K562 (cell line): Measurements from ENCODE around the gene GMPR. TPM values are rescaled to one million over a fixed set of nuclear protein-coding genes. Genes with fewer than 3 reads are reported as not detected.
A peak's percentile ranks its signal among the peaks of the same experiment; 100 is the strongest.

Experiments used
- ATAC-seq: fragments of 200-7000 bp; cut with Tn5 transposase; 3 replicates; pipeline ENCODE4 v1.9.1; 2020; ENCODE audit warnings: moderate library complexity
- BruUV-seq: library from RNA; stranded (reverse); fragments of 400-500 nt; replicated peaks from 2 replicates; lab custom pipeline; 2021; lab: Mats Ljungman, UMichigan
- CTCF ChIA-PET: fragments of 300-600 bp; formaldehyde crosslinking; extraction: SDS; loops from one replicate; lab custom pipeline; 2021; ENCODE audit warnings: low intra/inter-chr PET ratio; lab: Yijun Ruan, JAX
- POLR2A ChIA-PET: fragments of 300-600, 350-650 bp; sonication (Branson Sonifier 250); formaldehyde crosslinking; extraction: SDS; loops from one replicate; lab custom pipeline; 2021; ENCODE audit warnings: antibody characterized with exemption, inconsistent platforms; lab: Yijun Ruan, JAX
- DNase-seq, 4 experiments: peaks; one replicate each; pipeline versions ENCODE4 v3.0.0 to v3.0.0-alpha.2; 2011 to 2018; ENCODE audit warnings: low spot score in 3 of 4, mixed read lengths in 3 of 4; ENCODE audit errors: extremely low read depth in 1 of 4
- FAIRE-seq: peaks from 2 replicates; lab custom pipeline; 2011; peaks lifted over from hg19 to GRCh38; lab: Jason Lieb, UNC
- H2AFZ ChIP-seq: 2 replicates; pipeline ENCODE4 v1.6.0; 2011; ENCODE audit warnings: low read depth, low read length, control low read depth, inconsistent platforms
- H3K27ac ChIP-seq: fragments of 200-600 bp; 3 replicates; pipeline ENCODE4 v1.8.0; 2011; ENCODE audit warnings: low read depth, mild to moderate bottlenecking, control low read depth, inconsistent platforms, low read length, moderate library complexity, mixed read lengths; ENCODE audit errors: extremely low read depth
- H3K27me3 ChIP-seq, 2 experiments: fragments of 300-600 bp in 1 of 2; 2 replicates in 1 of 2; 3 replicates in 1 of 2; pipeline versions ENCODE4 v1.6.0 to v1.8.0; 2011; ENCODE audit warnings: inconsistent platforms in 2 of 2, low read length in 2 of 2, mild to moderate bottlenecking in 1 of 2, mixed read lengths in 1 of 2, moderate library complexity in 1 of 2; ENCODE audit not compliant: control insufficient read depth in 2 of 2, insufficient read depth in 2 of 2
- H3K36me3 ChIP-seq: fragments of 300-600 bp; 3 replicates; pipeline ENCODE4 v1.8.0; 2011; ENCODE audit warnings: mild to moderate bottlenecking, low read length, inconsistent platforms; ENCODE audit not compliant: control insufficient read depth, insufficient read depth
- H3K4me1 ChIP-seq, 2 experiments: fragments of 200-600 bp in 1 of 2; replicated peaks in 1 of 2; 2 replicates in 1 of 2; 3 replicates in 1 of 2; pipeline versions ENCODE4 v1.5.1 to v1.8.0; 2011; ENCODE audit warnings: inconsistent platforms in 2 of 2, low read length in 2 of 2, mild to moderate bottlenecking in 1 of 2, mixed read lengths in 1 of 2, moderate library complexity in 1 of 2; ENCODE audit not compliant: control insufficient read depth in 2 of 2, insufficient read depth in 2 of 2
- H3K4me2 ChIP-seq: 2 replicates; pipeline ENCODE4 v1.6.1; 2011; ENCODE audit warnings: low read length, control low read depth, inconsistent platforms, mixed read lengths; ENCODE audit not compliant: insufficient read depth
- H3K4me3 ChIP-seq: fragments of 200-600 bp; sonication (generic), shearing (Covaris generic); 2 replicates; pipeline ENCODE4 v1.5.1; 2016; ENCODE audit warnings: control low read depth, inconsistent platforms
- H3K79me2 ChIP-seq: fragments of 200-600 bp; 3 replicates; pipeline ENCODE4 v1.8.0; 2011; ENCODE audit warnings: low read length, inconsistent platforms; ENCODE audit not compliant: control insufficient read depth, insufficient read depth
- H3K9ac ChIP-seq, 2 experiments: 2 replicates each; pipeline versions ENCODE4 v1.6.0 to v1.6.1; 2011; ENCODE audit warnings: low read depth in 2 of 2, low read length in 2 of 2, control low read depth in 1 of 2, inconsistent platforms in 1 of 2, mild to moderate bottlenecking in 1 of 2, mixed read lengths in 1 of 2; ENCODE audit not compliant: insufficient read depth in 1 of 2
- H3K9me1 ChIP-seq: one replicate; pipeline ENCODE4 v1.6.0; 2011; ENCODE audit warnings: inconsistent platforms, mild to moderate bottlenecking, low read length, moderate library complexity; ENCODE audit not compliant: control insufficient read depth, insufficient read depth
- H3K9me3 ChIP-seq: replicated peaks from 2 replicates; pipeline ENCODE4 v1.5.1; 2011; ENCODE audit warnings: low read depth, low read length, inconsistent platforms; ENCODE audit not compliant: control insufficient read depth, insufficient read depth
- H4K20me1 ChIP-seq: replicated peaks from 2 replicates; pipeline ENCODE4 v1.6.1; 2011; ENCODE audit warnings: low read length, inconsistent platforms, mixed read lengths; ENCODE audit not compliant: control insufficient read depth, insufficient read depth
- ESRRA ChIP-seq: fragments of 450-650 bp; IDR thresholded peaks from 2 replicates; pipeline ENCODE4 v1.6.1; 2014; ENCODE audit warnings: low read depth, mild to moderate bottlenecking, moderate library complexity, borderline replicate concordance
- EWSR1 ChIP-seq: fragments of 450-650 bp; IDR thresholded peaks from 2 replicates; pipeline ENCODE4 v1.6.1; 2018; ENCODE audit warnings: borderline replicate concordance, mild to moderate bottlenecking, low read depth, moderate library complexity; ENCODE audit not compliant: partially characterized antibody
- EZH2 ChIP-seq: IDR thresholded peaks from 2 replicates; pipeline ENCODE4 v1.6.1; 2012; ENCODE audit warnings: low read depth, mild to moderate bottlenecking, inconsistent platforms, low read length, borderline replicate concordance
- NBN ChIP-seq: fragments of 450-650 bp; IDR thresholded peaks from 2 replicates; pipeline ENCODE4 v1.6.1; 2016; ENCODE audit warnings: low read depth, mild to moderate bottlenecking
- TAF9B ChIP-seq: fragments of 450-650 bp; IDR thresholded peaks from 2 replicates; pipeline ENCODE4 v1.6.1; 2018; ENCODE audit warnings: mild to moderate bottlenecking; ENCODE audit not compliant: partially characterized antibody
- TFAM ChIP-seq: fragments of 250-450 bp; sonication (Bioruptor Pico); conservative IDR thresholded peaks from 2 replicates; pipeline ENCODE4 v1.5.0; 2021; ENCODE audit warnings: mild to moderate bottlenecking, moderate library complexity
- TOE1 ChIP-seq, 2 experiments: fragments of 450-650 bp in 1 of 2; sonication (generic) in 1 of 2; formaldehyde crosslinking in 1 of 2; IDR thresholded peaks; 2 replicates each; pipeline versions ENCODE4 v1.7.1 to v1.8.0; 2016 to 2022; ENCODE audit warnings: borderline replicate concordance in 2 of 2, mild to moderate bottlenecking in 2 of 2, antibody characterized with exemption in 1 of 2, inconsistent platforms in 1 of 2, low read depth in 1 of 2, missing genetic modification reagents in 1 of 2, moderate library complexity in 1 of 2
- WGBS: fragments of 100-300 bp; shearing (Covaris generic); methylation state at CpG from one replicate; pipeline ENCODE4 v1.1.6; 2016; ENCODE audit warnings: low coverage, mixed read lengths; ENCODE audit not compliant: insufficient coverage; ENCODE audit errors: missing lambda C conversion rate; 5-methylcytosine and 5-hydroxymethylcytosine counted together
- in situ Hi-C: fragments of 300-500 bp; cut with MboI; formaldehyde crosslinking; loops from 4 replicates; pipeline ENCODE4 v1.15.0; 2018; ENCODE audit warnings: inconsistent platforms, mixed read lengths
- intact Hi-C: fragments of 100-400 bp; cut with micrococcal nuclease; formaldehyde crosslinking; loops from 2 replicates; pipeline ENCODE4 v1.14.2; 2022
- polyA plus RNA-seq, 8 experiments: library from polyadenylated mRNA; depleted of rRNA in 4 of 8; stranded (reverse) in 5 of 8; unstranded in 3 of 8; fragments of >200 nt; fragmentation: Nextera tagmentation in 2 of 8; fragmentation: Illumina TruSeq in 1 of 8; extraction: Ambion mirVana in 2 of 8; extraction: Trizol in 1 of 8; gene quantifications; 2 replicates each; pipeline versions ENCODE4 v1.2.1 to v1.2.3, GENCODE V29; 2011 to 2014; ENCODE audit warnings: inconsistent platforms in 1 of 8, missing spikeins in 1 of 8
- total RNA-seq, 7 experiments: library from RNA; depleted of rRNA in 6 of 7; stranded (reverse); fragments of >200 nt in 6 of 7; fragmentation: Illumina TruSeq in 2 of 7; extraction: Trizol in 2 of 7; gene quantifications; 2 replicates each; pipeline versions ENCODE4 v1.2.1 to v1.2.3, GENCODE V29; 2011 to 2021; ENCODE audit warnings: low replicate concordance in 1 of 7
- TF ChIP-seq, protein P1 (sequence below): fragments of 250-450 bp; sonication (Bioruptor Pico); IDR thresholded peaks from 2 replicates; pipeline ENCODE4 v1.5.0; 2020; ENCODE audit warnings: mild to moderate bottlenecking, borderline replicate concordance
- TF ChIP-seq, protein P2 (sequence below): sonication (generic); formaldehyde crosslinking; IDR thresholded peaks from 2 replicates; pipeline ENCODE4 v1.8.1; 2023; ENCODE audit warnings: mild to moderate bottlenecking, missing genetic modification reagents
- TF ChIP-seq, protein P3 (sequence below), 3 experiments: fragments of 200-800 bp in 1 of 3; sonication (Bioruptor generic) in 1 of 3; sonication (generic) in 1 of 3; formaldehyde crosslinking in 1 of 3; IDR thresholded peaks; 2 replicates each; pipeline versions ENCODE4 v1.6.1 to v1.8.0; 2016 to 2022; ENCODE audit warnings: mild to moderate bottlenecking in 2 of 3, missing compliant biosample characterization in 2 of 3, missing genetic modification characterization in 2 of 3, missing genetic modification reagents in 1 of 3
- TF ChIP-seq, protein P4 (sequence below), 2 experiments: IDR thresholded peaks; 2 replicates each; pipeline ENCODE4 v1.6.1; 2012; ENCODE audit warnings: improper control_type of control experiment in 2 of 2, low read depth in 2 of 2, low read length in 2 of 2, borderline replicate concordance in 1 of 2

The GMPR gene
- total and polyA plus RNA-seq, 9 of the 15 experiments (the other 6 are each of a cell fraction or from before 2014, with no cell fraction given): 34.6 to 83.7 (median 49.8) TPM

DNA sequence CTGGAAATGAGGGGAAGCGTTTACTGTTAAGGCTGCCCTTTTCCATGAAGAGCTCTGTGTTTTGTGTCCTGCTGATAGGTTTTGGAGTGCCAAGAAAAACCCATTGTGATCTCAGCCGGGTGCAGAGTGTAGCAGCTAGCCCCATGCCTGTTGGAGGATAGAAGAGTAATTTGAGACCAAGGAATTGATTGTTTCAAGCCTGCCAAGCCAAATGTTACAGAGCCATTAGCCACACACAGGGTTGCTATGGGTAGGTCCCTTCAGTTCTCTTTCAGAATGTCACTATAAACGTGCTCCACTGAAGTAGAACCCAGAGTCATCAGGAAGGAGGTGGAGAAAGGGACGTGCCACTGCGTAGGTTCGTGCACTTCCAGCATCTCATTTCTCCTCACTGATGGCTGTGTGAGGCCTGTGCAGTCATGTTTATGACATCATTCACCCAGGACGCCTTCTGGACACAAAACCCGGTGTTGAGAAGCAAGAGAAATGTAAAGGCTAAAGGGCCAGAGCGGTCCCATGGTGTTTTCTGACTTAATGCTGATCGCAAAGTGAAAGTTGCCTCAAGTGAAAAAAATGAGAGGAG is 6.6 kb downstream of the GMPR start:
- peaks cover 9% of the 10 kb centered on the region; the same call in 1 of the 2 replicates for H4K20me1 ChIP-seq
- ChIA-PET POLR2A (interaction anchor here (1.0 to 2.2 kb wide), 3 partner anchors 8 to 21 kb away, joined by 3 to 14 read pairs (median 5); no protein-coding TSS in a partner anchor), CTCF (interaction anchor here (0.6 kb wide), 1 partner anchor 843 kb away, joined by 3 read pairs; no protein-coding TSS in a partner anchor)
- H3K9me3 ChIP-seq: no peaks in the 10 kb centered on the region
- 80% methylated on average over 10 of the region's 10 CpGs for WGBS
- FAIRE-seq (no peak), ATAC-seq (no peak), DNase-seq (no peak)
- peaks cover 25 to 26% of the 10 kb centered on the region in 2 experiments for H3K4me1 ChIP-seq
- in situ Hi-C loops: no loop called here
- H3K4me3 ChIP-seq: no peak overlapping the region
- no peaks in the 10 kb centered on the region for H3K27me3 ChIP-seq
- H3K9ac ChIP-seq: peak overlapping the region in 1 of 2 experiments; percentile 6; a peak in 1 of 4 replicates
- H2AFZ ChIP-seq: no peak overlapping the region
- H3K9me1 ChIP-seq: no peaks in the 10 kb centered on the region
- peaks cover 64% of the 10 kb centered on the region for H3K36me3 ChIP-seq
- H3K79me2 ChIP-seq: peaks cover 53% of the 10 kb centered on the region
- intact Hi-C loops: no loop called here
- H3K4me2 ChIP-seq: no peak overlapping the region
- H3K27ac ChIP-seq: no peak overlapping the region; the same call in 2 of the 3 replicates
- no TSS peak for BruUV-seq
- TF ChIP-seq EZH2 (no peak), TOE1 (IDR thresholded peaks at IDR 0.05; ENCODE audit: borderline replicate concordance) (no peak), TOE1 (CRISPR knock-in tag; IDR thresholded peaks at IDR 0.05; ENCODE audit: borderline replicate concordance, low read depth) (no peak), ESRRA (no peak), NBN (no peak), EWSR1 (no peak), TAF9B (no peak), TFAM (CRISPR knock-in tag) (no peak)
- TF ChIP-seq, protein P1, sequence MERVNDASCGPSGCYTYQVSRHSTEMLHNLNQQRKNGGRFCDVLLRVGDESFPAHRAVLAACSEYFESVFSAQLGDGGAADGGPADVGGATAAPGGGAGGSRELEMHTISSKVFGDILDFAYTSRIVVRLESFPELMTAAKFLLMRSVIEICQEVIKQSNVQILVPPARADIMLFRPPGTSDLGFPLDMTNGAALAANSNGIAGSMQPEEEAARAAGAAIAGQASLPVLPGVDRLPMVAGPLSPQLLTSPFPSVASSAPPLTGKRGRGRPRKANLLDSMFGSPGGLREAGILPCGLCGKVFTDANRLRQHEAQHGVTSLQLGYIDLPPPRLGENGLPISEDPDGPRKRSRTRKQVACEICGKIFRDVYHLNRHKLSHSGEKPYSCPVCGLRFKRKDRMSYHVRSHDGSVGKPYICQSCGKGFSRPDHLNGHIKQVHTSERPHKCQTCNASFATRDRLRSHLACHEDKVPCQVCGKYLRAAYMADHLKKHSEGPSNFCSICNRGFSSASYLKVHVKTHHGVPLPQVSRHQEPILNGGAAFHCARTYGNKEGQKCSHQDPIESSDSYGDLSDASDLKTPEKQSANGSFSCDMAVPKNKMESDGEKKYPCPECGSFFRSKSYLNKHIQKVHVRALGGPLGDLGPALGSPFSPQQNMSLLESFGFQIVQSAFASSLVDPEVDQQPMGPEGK (CRISPR knock-in tag): no peak
- TF ChIP-seq, protein P2, sequence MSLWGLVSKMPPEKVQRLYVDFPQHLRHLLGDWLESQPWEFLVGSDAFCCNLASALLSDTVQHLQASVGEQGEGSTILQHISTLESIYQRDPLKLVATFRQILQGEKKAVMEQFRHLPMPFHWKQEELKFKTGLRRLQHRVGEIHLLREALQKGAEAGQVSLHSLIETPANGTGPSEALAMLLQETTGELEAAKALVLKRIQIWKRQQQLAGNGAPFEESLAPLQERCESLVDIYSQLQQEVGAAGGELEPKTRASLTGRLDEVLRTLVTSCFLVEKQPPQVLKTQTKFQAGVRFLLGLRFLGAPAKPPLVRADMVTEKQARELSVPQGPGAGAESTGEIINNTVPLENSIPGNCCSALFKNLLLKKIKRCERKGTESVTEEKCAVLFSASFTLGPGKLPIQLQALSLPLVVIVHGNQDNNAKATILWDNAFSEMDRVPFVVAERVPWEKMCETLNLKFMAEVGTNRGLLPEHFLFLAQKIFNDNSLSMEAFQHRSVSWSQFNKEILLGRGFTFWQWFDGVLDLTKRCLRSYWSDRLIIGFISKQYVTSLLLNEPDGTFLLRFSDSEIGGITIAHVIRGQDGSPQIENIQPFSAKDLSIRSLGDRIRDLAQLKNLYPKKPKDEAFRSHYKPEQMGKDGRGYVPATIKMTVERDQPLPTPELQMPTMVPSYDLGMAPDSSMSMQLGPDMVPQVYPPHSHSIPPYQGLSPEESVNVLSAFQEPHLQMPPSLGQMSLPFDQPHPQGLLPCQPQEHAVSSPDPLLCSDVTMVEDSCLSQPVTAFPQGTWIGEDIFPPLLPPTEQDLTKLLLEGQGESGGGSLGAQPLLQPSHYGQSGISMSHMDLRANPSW (CRISPR knock-in tag): no peak
- TF ChIP-seq, protein P3, sequence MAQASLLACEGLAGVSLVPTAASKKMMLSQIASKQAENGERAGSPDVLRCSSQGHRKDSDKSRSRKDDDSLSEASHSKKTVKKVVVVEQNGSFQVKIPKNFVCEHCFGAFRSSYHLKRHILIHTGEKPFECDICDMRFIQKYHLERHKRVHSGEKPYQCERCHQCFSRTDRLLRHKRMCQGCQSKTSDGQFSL (CRISPR knock-in tag; IDR thresholded peaks at IDR 0.05): no peak
- TF ChIP-seq, protein P3 (tag; IDR thresholded peaks at IDR 0.05): no peak
- TF ChIP-seq, protein P4, sequence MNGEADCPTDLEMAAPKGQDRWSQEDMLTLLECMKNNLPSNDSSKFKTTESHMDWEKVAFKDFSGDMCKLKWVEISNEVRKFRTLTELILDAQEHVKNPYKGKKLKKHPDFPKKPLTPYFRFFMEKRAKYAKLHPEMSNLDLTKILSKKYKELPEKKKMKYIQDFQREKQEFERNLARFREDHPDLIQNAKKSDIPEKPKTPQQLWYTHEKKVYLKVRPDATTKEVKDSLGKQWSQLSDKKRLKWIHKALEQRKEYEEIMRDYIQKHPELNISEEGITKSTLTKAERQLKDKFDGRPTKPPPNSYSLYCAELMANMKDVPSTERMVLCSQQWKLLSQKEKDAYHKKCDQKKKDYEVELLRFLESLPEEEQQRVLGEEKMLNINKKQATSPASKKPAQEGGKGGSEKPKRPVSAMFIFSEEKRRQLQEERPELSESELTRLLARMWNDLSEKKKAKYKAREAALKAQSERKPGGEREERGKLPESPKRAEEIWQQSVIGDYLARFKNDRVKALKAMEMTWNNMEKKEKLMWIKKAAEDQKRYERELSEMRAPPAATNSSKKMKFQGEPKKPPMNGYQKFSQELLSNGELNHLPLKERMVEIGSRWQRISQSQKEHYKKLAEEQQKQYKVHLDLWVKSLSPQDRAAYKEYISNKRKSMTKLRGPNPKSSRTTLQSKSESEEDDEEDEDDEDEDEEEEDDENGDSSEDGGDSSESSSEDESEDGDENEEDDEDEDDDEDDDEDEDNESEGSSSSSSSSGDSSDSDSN (IDR thresholded peaks at IDR 0.05; ENCODE audit: borderline replicate concordance in 1 of 2, low read depth in 2 of 2, low read length in 2 of 2): no peak
